Uterus (tissue), 4 donors: Measurements from ENCODE around the gene ARHGEF2. TPM values are rescaled to one million over a fixed set of nuclear protein-coding genes. Genes with fewer than 3 reads are reported as not detected.
A peak's percentile ranks its signal among the peaks of the same experiment; 100 is the strongest.

Experiments used
- DNase-seq, 2 donors: peaks; one replicate each; pipeline ENCODE4 v3.0.0-alpha.2; 2019 to 2020
- H3K27ac ChIP-seq, 2 donors: fragments of 200-600 bp; sonication (generic); 1 replicate in 1 of 2; 2 replicates in 1 of 2; pipeline ENCODE4 v1.5.1; 2016 to 2018
- H3K27me3 ChIP-seq, 2 donors: fragments of 200-600 bp; sonication (generic); one replicate each; pipeline ENCODE4 v1.5.1; 2018 to 2019; ENCODE audit warnings: control low read depth in 1 of 2
- H3K36me3 ChIP-seq, 2 donors: fragments of 200-600 bp; sonication (generic); one replicate each; pipeline ENCODE4 v1.5.1; 2019; ENCODE audit warnings: control low read depth in 1 of 2
- H3K4me1 ChIP-seq, 2 donors: fragments of 200-600 bp; sonication (generic); one replicate each; pipeline ENCODE4 v1.5.1; 2018 to 2019; ENCODE audit warnings: control low read depth in 1 of 2
- H3K4me3 ChIP-seq, 2 donors: fragments of 200-600 bp; sonication (generic); 1 replicate in 1 of 2; 2 replicates in 1 of 2; pipeline ENCODE4 v1.5.1; 2018 to 2019; ENCODE audit warnings: mild to moderate bottlenecking in 1 of 2
- H3K9me3 ChIP-seq, 2 donors: fragments of 200-600 bp; sonication (generic); one replicate each; pipeline ENCODE4 v1.5.1; 2019; ENCODE audit warnings: control low read depth in 1 of 2
- CTCF ChIP-seq, 4 experiments: fragments of 200-600 bp in 2 of 4; fragments of 450-650 bp in 2 of 4; sonication (generic) in 2 of 4; IDR thresholded peaks; one replicate each; pipeline ENCODE4 v1.5.1; 2016 to 2019; ENCODE audit warnings: antibody characterized with exemption in 4 of 4, mild to moderate bottlenecking in 2 of 4, moderate library complexity in 1 of 4
- POLR2A ChIP-seq, 2 donors: fragments of 450-650 bp; IDR thresholded peaks; one replicate each; pipeline ENCODE4 v1.6.1; 2016; ENCODE audit warnings: antibody characterized with exemption in 2 of 2, mild to moderate bottlenecking in 1 of 2, moderate library complexity in 1 of 2
- intact Hi-C: fragments of 100-400 bp; cut with DNase I; formaldehyde crosslinking; loops from one replicate; pipeline ENCODE4 v1.15.1; 2023; ENCODE audit warnings: low total_unique reads
- total RNA-seq, 4 donors: library from RNA; depleted of rRNA in 3 of 4; stranded (reverse); fragments of >200 nt in 3 of 4; gene quantifications; one replicate each; pipeline versions ENCODE4 v1.1.0 to v1.2.4, GENCODE V29; 2014 to 2023
- donor health status: DM: yes; HTN: yes; CAD: no.

ARHGEF2 gene
- total RNA-seq, 4 donors from 2014 or later = 59.4 to 178 (median 72.8) TPM

- H3K4me3 ChIP-seq = no peak overlapping the region
- H3K4me1 ChIP-seq = peaks cover 4 to 6% of the 10 kb centered on the region in 2 donors
- no peak for DNase-seq
- intact Hi-C loops = loop anchor here (5.0 kb wide), 1 partner anchor 49 kb away; no protein-coding TSS in a partner anchor
- H3K27me3 ChIP-seq = no peaks in the 10 kb centered on the region
- no peaks in the 10 kb centered on the region for H3K9me3 ChIP-seq
- TF ChIP-seq CTCF (IDR thresholded peaks at IDR 0.05) (peak; percentile 53 to 89 (median 74)), POLR2A (IDR thresholded peaks at IDR 0.05) (no peak)
- peak overlapping the region; percentile 45 to 48 for H3K27ac ChIP-seq
- H3K36me3 ChIP-seq = no peaks in the 10 kb centered on the region
These were observed 40.1 kb downstream of the ARHGEF2 start for GRCh38 chr1:155938220-155938627.

- intact Hi-C loops = loop anchor here (5.0 kb wide), 1 partner anchor 52 kb away; no protein-coding TSS in a partner anchor
- no peak for DNase-seq
- TF ChIP-seq POLR2A (IDR thresholded peaks at IDR 0.05) (no peak), CTCF (IDR thresholded peaks at IDR 0.05) (no peak)
- Histone ChIP-seq H3K9me3 (no peaks in the 10 kb centered on the region), H3K36me3 (no peaks in the 10 kb centered on the region), H3K4me1 (peaks cover 17 to 28% of the 10 kb centered on the region in 2 donors), H3K27me3 (no peaks in the 10 kb centered on the region), H3K27ac (peak overlapping the region; percentile 93 to 96), H3K4me3 (peak overlapping the region; percentile 69 to 98)
These were observed 43.3 kb downstream of the ARHGEF2 start for GRCh38 chr1:155934936-155935590.

- H3K27ac ChIP-seq = peak within 1 kb of the TSS; percentile 93 to 96
- peak within 1 kb of the TSS; percentile 69 to 98 for H3K4me3 ChIP-seq
- peak; percentile 94 to 97 for DNase-seq
- intact Hi-C loops = no loop called here
- TF ChIP-seq POLR2A (IDR thresholded peaks at IDR 0.05) (peak; percentile 91 to 98), CTCF (IDR thresholded peaks at IDR 0.05) (peak in 3 of 4 experiments; percentile 24 to 41 (median 35))
- H3K27me3 ChIP-seq = no peaks in the 10 kb centered on the region
- H3K4me1 ChIP-seq = peaks cover 17 to 28% of the 10 kb centered on the region in 2 donors
- H3K9me3 ChIP-seq = no peaks in the 10 kb centered on the region
- H3K36me3 ChIP-seq = no peaks in the 10 kb centered on the region
These were observed 44.0 kb downstream of the ARHGEF2 start, which contains the start of gene KHDC4 for GRCh38 chr1:155934097-155934935. Gene KHDC4 (minus strand): TSS chr1:155934413. CDS start chr1:155934373, 40 bp downstream.

- no peaks in the 10 kb centered on the region for H3K27me3 ChIP-seq
- intact Hi-C loops = no loop called here
- H3K27ac ChIP-seq = peak overlapping the region; percentile 93 to 96
- DNase-seq = no peak
- H3K9me3 ChIP-seq = no peaks in the 10 kb centered on the region
- H3K4me1 ChIP-seq = peaks cover 17 to 28% of the 10 kb centered on the region in 2 donors
- no peak for TF ChIP-seq CTCF (IDR thresholded peaks at IDR 0.05)
- TF ChIP-seq POLR2A (IDR thresholded peaks at IDR 0.05) = no peak
- H3K4me3 ChIP-seq = peak overlapping the region; percentile 69 to 98
- H3K36me3 ChIP-seq = no peaks in the 10 kb centered on the region
These were observed 44.7 kb downstream of the ARHGEF2 start for GRCh38 chr1:155933591-155934096.
